ENCODE results near the gene TTC1.
"Not testable (repeated sequence)": the region's sequence is repeated elsewhere in the genome, so short reads cannot be mapped to it uniquely, and the experiment has no call there.

TTC1 gene

GRCh38 chr5:160042671-160043070 is 33.7 kb downstream of the TTC1 start:
- no peak for DNase-seq (ENCODE audit: low read depth)

DNA sequence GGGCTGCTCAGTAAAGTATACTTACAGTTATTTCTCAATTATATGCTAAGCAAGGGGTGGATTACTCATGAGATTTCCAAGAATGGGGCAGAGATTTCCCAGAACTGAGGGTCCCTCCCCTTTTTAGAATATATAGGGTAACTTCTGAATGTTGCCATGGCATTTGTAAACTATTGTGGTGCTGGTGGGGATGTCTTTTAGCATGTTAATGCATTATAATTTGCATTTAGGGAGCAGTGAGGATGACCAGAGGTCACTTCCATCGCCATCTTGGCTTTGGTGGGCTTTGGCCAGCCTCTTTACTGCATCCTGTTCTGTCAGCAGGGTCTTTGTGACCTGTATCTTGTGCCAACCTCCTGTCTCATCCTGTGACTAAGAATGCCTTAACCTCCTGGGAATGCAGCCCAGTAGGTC is 35.5 kb downstream of the TTC1 start:
- no peak for DNase-seq (ENCODE audit: low read depth)

DNA sequence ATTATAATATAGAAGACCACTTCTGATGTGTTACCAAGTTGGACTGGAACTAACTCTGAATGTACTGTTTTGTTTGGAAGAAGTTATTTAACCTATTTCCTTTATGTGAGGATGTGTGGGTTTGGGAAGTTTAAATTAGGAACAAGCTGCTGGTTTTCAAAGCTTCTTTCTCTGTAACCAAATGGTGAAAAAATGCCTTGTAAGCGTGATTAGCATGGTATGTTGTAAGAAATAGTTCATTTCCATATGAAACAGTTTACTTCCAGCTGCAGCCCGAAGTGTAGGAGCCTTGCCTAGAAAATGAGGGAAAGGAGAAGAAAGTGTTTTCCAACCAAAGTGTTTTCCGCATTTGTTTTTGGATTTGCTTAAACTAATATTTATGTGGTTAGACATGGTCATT is 36.0 kb downstream of the TTC1 start:
- DNase-seq (ENCODE audit: low read depth) = no peak

GRCh38 chr5:160047423-160047822 is 38.5 kb downstream of the TTC1 start:
- DNase-seq (ENCODE audit: low read depth) = no peak

DNA sequence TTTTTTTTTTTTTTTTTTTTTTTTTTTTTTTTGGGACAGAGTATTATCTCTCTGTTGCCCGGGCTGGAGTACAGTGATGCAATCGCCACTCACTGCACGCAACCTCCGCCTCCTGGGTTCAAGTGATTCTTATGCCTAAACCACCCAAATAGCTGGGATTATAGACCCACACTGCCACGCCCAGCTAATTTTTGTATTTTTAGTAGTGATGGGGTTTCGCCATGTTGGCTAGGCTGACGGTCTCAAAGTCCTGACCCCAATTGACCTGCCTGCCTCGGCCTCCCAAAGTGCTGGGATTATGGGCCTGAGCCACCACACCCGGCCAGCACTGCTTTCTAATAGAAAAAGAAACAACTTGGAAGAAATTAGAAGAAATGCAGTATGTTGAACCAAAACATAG is 39.2 kb downstream of the TTC1 start:
- DNase-seq (ENCODE audit: low read depth) = no peak

DNA sequence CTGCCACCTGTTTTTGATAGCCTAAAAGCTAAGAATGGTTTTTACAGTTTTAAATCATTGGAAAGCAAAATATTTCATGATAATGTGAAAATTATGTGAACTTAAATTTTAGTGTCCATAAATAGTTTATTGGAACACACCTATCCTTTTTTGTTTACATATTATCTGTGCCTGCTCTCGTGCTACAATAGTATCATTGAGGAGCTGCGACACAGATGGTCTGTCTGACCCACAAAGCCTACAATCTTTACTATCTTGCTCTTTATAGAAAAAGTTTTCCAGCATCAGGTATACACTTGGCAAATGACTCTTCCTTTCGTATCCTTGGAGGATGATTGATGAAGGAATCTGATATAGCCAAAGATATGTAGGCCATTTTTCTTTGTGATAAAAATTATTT is 40.2 kb downstream of the TTC1 start:
- no peak for DNase-seq (ENCODE audit: low read depth)

DNA sequence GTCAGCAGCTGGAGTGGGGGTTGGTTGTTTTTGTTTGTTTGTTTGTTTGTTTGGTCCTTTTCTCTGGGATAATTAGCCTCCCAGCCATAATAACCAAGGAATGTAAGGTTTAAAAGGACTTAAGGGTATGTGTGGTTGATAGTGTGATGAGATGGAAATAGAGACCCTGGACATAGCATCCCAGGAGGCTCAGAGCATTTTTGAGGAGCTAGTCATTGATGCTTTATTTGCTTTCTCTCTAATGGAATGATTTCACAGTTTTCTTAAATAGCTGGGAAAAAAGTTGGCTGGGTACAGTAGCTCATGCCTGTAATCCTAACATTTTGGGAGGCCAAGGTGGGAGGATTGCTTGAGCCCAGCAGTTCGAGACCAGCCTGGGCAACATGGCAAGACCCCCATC is 45.1 kb downstream of the TTC1 start:
- no peak for DNase-seq (ENCODE audit: low read depth)

- DNase-seq (ENCODE audit: low read depth) = no peak
Observed at GRCh38 chr5:160054831-160055230, 45.9 kb downstream of the TTC1 start.

DNA sequence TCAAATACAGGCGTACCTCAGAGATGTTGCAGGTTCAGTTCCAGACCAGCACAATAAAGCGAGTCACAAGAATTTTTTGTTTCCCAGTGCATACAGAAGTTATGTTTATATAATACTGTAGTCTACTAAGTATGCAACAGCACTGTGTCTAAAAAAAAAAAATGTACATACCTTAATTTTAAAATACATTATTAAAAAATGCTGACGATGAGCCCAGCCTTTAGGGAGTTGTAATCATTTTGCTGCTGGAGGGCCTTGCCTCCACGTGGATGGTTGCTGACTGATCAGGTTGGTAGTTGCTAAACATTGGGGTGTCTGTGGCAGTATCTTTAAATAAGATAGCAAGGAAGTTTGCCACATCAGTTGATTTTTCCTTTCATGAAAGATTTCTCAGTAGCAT is 48.3 kb downstream of the TTC1 start:
- DNase-seq (ENCODE audit: low read depth) = no peak

DNA sequence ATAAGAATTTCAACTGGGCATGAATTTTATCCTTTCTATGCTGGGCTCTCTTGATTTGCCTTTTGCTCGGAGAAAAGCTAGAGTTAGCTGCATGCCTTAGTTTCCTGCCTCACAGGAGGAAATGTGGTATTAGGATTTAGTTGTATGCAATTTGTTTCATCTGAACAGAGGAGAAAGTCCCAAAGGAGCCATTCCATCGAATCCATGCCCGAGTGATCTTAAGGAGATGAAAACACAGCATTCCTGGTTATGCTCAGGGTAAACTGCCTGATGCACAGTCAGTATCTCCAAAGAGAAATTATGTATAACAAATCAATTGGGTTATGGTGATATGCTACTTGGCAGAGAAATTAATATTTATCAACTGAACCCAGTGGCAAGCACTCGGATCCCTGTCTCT is 51.1 kb downstream of the TTC1 start:
- no peak for DNase-seq (ENCODE audit: low read depth)

GRCh38 chr5:160061770-160062169 is 52.8 kb downstream of the TTC1 start:
- DNase-seq (ENCODE audit: low read depth) = no peak

- no peak for DNase-seq (ENCODE audit: low read depth)
Observed at GRCh38 chr5:160064417-160064810, 55.5 kb downstream of the TTC1 start.

DNA sequence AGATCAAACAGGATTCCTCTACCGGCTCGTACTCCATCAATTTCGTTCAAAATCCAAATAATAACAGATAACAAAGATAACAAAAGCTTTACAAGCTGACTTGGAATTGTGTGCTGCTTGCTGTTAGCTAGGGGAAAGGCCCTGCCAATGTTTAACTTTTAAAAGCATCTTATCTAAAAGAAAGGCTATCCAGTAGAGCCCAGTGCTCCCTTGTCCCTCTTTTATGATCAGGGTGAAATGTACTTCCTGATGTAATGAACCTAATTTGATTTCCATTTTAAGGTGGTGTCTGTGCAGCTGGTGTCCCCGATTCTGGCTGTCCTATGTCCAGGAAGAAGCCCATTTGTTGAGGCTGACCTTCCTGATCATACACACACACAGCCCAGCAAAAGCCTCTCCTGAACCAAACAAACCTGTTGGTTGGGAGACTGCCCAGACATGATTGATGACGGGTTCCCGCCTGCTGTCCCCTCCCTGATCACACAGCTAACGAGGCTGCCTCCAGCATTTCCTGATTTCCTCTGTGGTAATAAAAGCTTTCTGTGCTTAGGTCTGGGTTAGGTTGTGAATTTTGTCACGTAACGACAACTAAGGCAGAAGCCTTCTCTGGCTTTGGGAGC is 56.2 kb downstream of the TTC1 start:
- DNase-seq (ENCODE audit: low read depth) = no peak

DNA sequence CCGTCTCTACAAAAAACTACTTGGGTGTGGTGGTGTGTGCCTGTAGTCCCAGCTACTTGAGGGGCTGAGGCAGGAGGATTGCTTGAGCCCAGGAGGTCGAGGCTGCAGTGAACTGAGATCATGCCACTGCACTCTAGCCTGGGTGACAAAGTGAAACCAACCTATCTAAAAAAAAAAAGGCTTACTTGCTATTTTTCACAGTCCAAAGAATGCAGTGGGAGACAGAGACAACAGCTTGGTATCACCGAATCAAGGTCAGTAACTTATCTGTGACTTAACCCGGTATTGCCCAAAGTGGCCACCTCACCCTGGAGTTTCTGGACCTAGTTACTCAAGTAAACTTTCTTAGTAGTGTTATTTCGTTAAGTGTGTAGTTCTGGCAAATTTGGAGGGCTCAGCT is 60.2 kb downstream of the TTC1 start:
- not testable (repeated sequence) for DNase-seq (ENCODE audit: low read depth)

- DNase-seq (ENCODE audit: low read depth) = no peak
Observed at GRCh38 chr5:160071516-160071915, 62.6 kb downstream of the TTC1 start.

DNA sequence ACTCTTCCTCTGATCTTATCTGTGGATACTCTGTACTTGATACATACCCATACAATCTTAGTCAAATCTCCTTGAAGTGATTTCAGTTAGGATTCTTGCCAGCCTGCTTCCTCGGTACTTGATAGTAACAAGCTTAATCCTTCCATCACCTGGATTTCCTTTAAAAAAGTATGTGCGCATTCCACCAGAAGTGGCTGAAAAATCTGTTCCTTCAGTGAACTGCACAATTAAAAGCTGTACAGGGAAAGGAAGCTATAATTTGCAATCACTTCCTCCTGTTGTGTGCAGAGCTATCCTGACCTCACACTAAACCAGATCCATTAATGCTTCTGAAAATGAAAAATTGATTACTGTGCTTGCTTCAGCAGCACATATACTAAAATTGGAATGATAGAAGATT is 63.0 kb downstream of the TTC1 start:
- no peak for DNase-seq (ENCODE audit: low read depth)

DNA sequence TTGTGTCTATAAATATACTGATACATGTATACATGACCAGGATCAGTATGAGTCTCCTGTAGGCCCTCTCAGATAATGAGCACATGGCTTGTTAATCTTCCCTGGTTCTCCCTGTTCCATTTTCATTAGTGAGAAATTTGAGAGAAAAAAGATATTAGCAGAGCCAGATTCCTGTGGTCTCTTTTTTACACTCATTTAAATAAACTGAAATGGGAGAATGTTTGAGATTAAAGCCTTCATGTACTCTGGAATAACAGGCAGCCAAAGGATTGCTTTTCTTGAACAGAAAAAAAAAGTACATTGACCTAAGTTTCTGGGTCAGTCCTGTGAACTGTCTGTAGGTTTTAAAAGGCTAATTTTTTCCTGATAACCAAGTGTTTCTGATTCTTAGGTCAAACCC is 66.1 kb downstream of the TTC1 start:
- DNase-seq (ENCODE audit: low read depth) = no peak

- no peak for DNase-seq (ENCODE audit: low read depth)
Observed at GRCh38 chr5:160076997-160077396, 68.1 kb downstream of the TTC1 start.

DNA sequence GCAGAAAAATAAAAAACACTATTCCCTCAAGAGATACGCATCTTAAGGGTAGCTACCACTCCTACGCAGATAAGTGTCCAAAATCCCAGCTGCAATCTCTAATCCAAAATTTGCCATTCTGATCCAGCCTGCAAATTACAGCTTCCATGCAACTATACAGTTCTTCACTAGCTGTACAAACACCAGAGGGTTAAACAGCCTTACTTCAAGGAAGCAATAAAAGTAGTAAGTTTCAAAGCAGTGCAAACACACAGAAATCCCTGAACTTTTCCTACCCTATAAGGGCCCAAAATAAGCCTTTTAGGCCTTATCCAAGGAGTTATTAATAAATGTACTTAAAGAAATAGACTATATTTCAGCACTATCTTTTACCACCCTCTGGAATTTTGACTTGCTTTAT is 70.8 kb downstream of the TTC1 start:
- no peak for DNase-seq (ENCODE audit: low read depth)

DNA sequence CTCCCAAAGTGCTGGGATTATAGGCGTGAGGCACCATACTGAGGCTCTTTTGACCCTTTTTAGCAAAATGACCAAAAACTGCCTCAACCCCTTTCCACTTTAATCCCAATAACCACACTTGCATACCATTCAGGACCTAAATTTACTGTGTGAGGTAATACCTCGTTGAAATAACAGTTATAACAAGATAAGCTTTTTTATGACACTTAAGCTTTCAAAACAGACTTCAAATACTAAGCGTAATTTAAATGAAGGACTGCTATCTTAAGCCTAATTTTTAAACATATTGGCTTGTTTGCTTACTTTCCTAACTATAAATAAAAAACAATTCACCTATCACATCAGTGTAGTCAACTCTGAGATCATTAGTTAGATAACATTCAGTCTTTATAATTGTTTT is 72.6 kb downstream of the TTC1 start:
- no peak for DNase-seq (ENCODE audit: low read depth)

- no peak for DNase-seq (ENCODE audit: low read depth)
Observed at GRCh38 chr5:160082614-160083500, 73.9 kb downstream of the TTC1 start.

- no peak for DNase-seq (ENCODE audit: low read depth)
Observed at GRCh38 chr5:160083501-160083900, 74.6 kb downstream of the TTC1 start.

DNA sequence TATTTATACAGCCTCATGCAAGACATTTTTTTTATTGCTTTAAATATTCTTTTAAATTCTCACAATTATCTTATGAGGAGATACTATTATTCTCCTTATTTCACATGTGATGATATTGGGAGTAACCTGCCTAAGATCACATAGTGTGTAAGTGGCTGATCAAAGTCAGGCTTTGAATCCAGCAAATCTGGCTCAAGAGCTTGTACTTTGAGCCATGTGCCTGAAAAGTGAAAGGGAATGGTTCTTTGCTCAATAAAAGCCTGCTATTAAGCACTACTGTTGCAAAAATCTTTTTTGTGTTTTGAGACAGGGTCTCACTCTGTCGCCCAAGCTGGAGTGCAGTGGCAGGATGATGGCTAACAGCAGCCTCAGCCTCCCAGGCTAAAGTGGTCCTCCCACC is 75.2 kb downstream of the TTC1 start:
- DNase-seq (ENCODE audit: low read depth) = no peak

GRCh38 chr5:160087199-160087598 is 78.3 kb downstream of the TTC1 start:
- no peak for DNase-seq (ENCODE audit: low read depth)

Measured in stimulated activated CD8-positive, alpha-beta memory T cell treated with anti-CD3 and anti-CD28 coated beads, Interleukin-12 subunit alpha, Interleukin-12 subunit beta, amount 100 ng/mL, for 4 hours (primary cell).